ENCODE measurements around the gene ALPK3. TPM values are rescaled to one million over a fixed set of nuclear protein-coding genes. Genes with fewer than 3 reads are reported as not detected.

ALPK3 gene
- total and polyA plus RNA-seq, 4 experiments from 2014 or later, result 0.01 to 0.58 (median 0.26) TPM; not detected in 1

- ChIA-PET POLR2A (ENCODE audit: partially characterized antibody) (no interaction called here), CTCF (ENCODE audit: partially characterized antibody) (interaction anchor here (0.7 to 2.7 kb wide), 4 partner anchors 9 to 198 kb away, joined by 3 to 10 read pairs (median 4); partner anchors contain the start of gene NMB)
- H3K27me3 Mint-ChIP-seq, result no peaks in the 10 kb centered on the region
- peaks cover 0 to 33% (median 19%) of the 10 kb centered on the region in 8 donors for H3K9me3 Mint-ChIP-seq
- H3K27ac Mint-ChIP-seq, result no peak overlapping the region
- H3K4me1 Mint-ChIP-seq, result no peaks in the 10 kb centered on the region
- H3K4me1 ChIP-seq (ENCODE audit: insufficient read depth, low read length), result no peaks in the 10 kb centered on the region
- H3K36me3 Mint-ChIP-seq, result peaks cover 2 to 12% of the 10 kb centered on the region in 2 donors
- no peak overlapping the region for H3K4me3 ChIP-seq (ENCODE audit: low read length in 2 of 2)
- H3K27me3 ChIP-seq (ENCODE audit: insufficient read depth, low read length), result no peaks in the 10 kb centered on the region
- H3K9me3 ChIP-seq (ENCODE audit: control insufficient read depth in 1 of 2, low read length in 2 of 2), result no peaks in the 10 kb centered on the region
- no peaks in the 10 kb centered on the region for H3K36me3 ChIP-seq (ENCODE audit: insufficient read depth, low read length)
- intact Hi-C loops (cut with micrococcal nuclease), result no loop called here
- H3K27ac ChIP-seq (ENCODE audit: low read depth, low read length), result no peak overlapping the region
- no peak for DNase-seq
- H3K4me3 Mint-ChIP-seq, result no peak overlapping the region
These were observed 29.1 kb downstream of the ALPK3 start for GRCh38 chr15:84846269-84846668.

DNA sequence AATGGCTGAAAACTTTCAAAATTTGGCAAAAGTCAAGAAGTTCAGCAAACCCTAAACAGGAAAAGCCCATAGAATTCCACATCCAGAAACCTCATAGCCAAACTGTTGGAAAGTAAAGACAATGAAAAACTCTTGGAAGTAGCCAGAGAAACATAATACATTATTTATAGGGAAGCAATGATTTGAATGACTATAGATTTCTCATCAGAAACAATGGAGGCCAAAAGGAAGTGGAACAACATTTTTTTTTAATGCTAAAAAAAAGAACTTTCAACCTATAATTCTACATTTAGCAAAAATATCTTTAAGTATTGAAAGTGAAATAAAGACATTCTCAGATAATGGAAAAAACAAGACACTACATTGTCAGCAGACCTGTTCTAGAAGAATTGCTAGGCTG is 30.2 kb downstream of the ALPK3 start:
- H3K4me1 Mint-ChIP-seq, result no peaks in the 10 kb centered on the region
- no peaks in the 10 kb centered on the region for H3K27me3 Mint-ChIP-seq
- intact Hi-C loops (cut with micrococcal nuclease), result no loop called here
- Histone ChIP-seq H3K27ac (ENCODE audit: low read depth, low read length) (no peak overlapping the region), H3K4me1 (ENCODE audit: insufficient read depth, low read length) (no peaks in the 10 kb centered on the region), H3K36me3 (ENCODE audit: insufficient read depth, low read length) (no peaks in the 10 kb centered on the region), H3K27me3 (ENCODE audit: insufficient read depth, low read length) (no peaks in the 10 kb centered on the region), H3K9me3 (ENCODE audit: control insufficient read depth in 1 of 2, low read length in 2 of 2) (no peaks in the 10 kb centered on the region), H3K4me3 (ENCODE audit: low read length in 2 of 2) (no peak overlapping the region)
- H3K27ac Mint-ChIP-seq, result no peak overlapping the region
- POLR2A ChIA-PET (ENCODE audit: partially characterized antibody), result no interaction called here
- H3K9me3 Mint-ChIP-seq, result peaks cover 0 to 33% (median 19%) of the 10 kb centered on the region in 8 donors
- H3K4me3 Mint-ChIP-seq, result no peak overlapping the region
- CTCF ChIA-PET (ENCODE audit: partially characterized antibody), result interaction anchor here (1.0 kb wide), 1 partner anchor 10 kb away, joined by 3 read pairs; no protein-coding TSS in a partner anchor
- H3K36me3 Mint-ChIP-seq, result peaks cover 2 to 12% of the 10 kb centered on the region in 2 donors
- DNase-seq, result no peak

GRCh38 chr15:84852212-84852611 is 35.1 kb downstream of the ALPK3 start:
- H3K27me3 ChIP-seq (ENCODE audit: insufficient read depth, low read length), result no peaks in the 10 kb centered on the region
- H3K9me3 ChIP-seq (ENCODE audit: control insufficient read depth in 1 of 2, low read length in 2 of 2), result no peaks in the 10 kb centered on the region
- no peak overlapping the region for H3K27ac ChIP-seq (ENCODE audit: low read depth, low read length)
- intact Hi-C loops (cut with micrococcal nuclease), result no loop called here
- POLR2A ChIA-PET (ENCODE audit: partially characterized antibody), result no interaction called here
- H3K4me1 Mint-ChIP-seq, result no peaks in the 10 kb centered on the region
- CTCF ChIA-PET (ENCODE audit: partially characterized antibody), result no interaction called here
- no peaks in the 10 kb centered on the region for H3K27me3 Mint-ChIP-seq
- DNase-seq, result no peak
- H3K4me1 ChIP-seq (ENCODE audit: insufficient read depth, low read length), result no peaks in the 10 kb centered on the region
- H3K4me3 ChIP-seq (ENCODE audit: low read length in 2 of 2), result no peak overlapping the region
- peaks cover 0 to 4% of the 10 kb centered on the region in 2 donors for H3K36me3 Mint-ChIP-seq
- no peak overlapping the region for H3K27ac Mint-ChIP-seq
- H3K9me3 Mint-ChIP-seq, result peaks cover 0 to 15% (median 7%) of the 10 kb centered on the region in 8 donors
- no peak overlapping the region for H3K4me3 Mint-ChIP-seq
- H3K36me3 ChIP-seq (ENCODE audit: insufficient read depth, low read length), result no peaks in the 10 kb centered on the region

- no peaks in the 10 kb centered on the region for H3K9me3 Mint-ChIP-seq
- H3K36me3 Mint-ChIP-seq, result no peaks in the 10 kb centered on the region
- ChIA-PET POLR2A (ENCODE audit: partially characterized antibody) (no interaction called here), CTCF (ENCODE audit: partially characterized antibody) (no interaction called here)
- intact Hi-C loops (cut with micrococcal nuclease), result no loop called here
- no peaks in the 10 kb centered on the region for H3K4me1 Mint-ChIP-seq
- no peaks in the 10 kb centered on the region for H3K27me3 Mint-ChIP-seq
- H3K4me3 Mint-ChIP-seq, result no peak overlapping the region
- H3K27me3 ChIP-seq (ENCODE audit: insufficient read depth, low read length), result no peaks in the 10 kb centered on the region
- no peak overlapping the region for H3K27ac ChIP-seq (ENCODE audit: low read depth, low read length)
- no peaks in the 10 kb centered on the region for H3K36me3 ChIP-seq (ENCODE audit: insufficient read depth, low read length)
- peak overlapping the region in 1 of 7 donors; percentile 41 for H3K27ac Mint-ChIP-seq
- no peak for DNase-seq
- no peaks in the 10 kb centered on the region for H3K4me1 ChIP-seq (ENCODE audit: insufficient read depth, low read length)
- no peak overlapping the region for H3K4me3 ChIP-seq (ENCODE audit: low read length in 2 of 2)
- H3K9me3 ChIP-seq (ENCODE audit: control insufficient read depth in 1 of 2, low read length in 2 of 2), result no peaks in the 10 kb centered on the region
These were observed 38.0 kb downstream of the ALPK3 start for GRCh38 chr15:84855136-84855535.

DNA sequence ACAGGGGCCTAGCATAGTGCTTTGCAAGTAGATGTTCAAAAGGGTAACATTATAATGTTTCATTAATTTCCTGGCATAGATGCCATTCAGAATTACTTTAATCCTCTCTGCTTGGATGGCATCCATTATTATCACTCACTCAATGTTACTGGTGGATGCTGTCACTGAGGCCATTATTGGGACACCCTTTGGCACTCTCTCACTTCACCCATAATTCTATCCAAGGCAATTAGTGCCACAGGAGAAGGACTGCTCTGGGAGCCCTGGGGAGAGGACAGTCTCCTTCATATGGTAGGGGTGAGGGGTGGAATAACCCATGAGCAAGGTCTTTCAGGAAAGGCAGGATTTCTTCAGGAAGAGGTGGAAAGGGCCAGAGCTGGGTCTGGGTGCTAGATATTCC is 38.6 kb downstream of the ALPK3 start:
- no peak for DNase-seq
- H3K36me3 Mint-ChIP-seq, result no peaks in the 10 kb centered on the region
- no peaks in the 10 kb centered on the region for H3K9me3 Mint-ChIP-seq
- Histone ChIP-seq H3K36me3 (ENCODE audit: insufficient read depth, low read length) (no peaks in the 10 kb centered on the region), H3K9me3 (ENCODE audit: control insufficient read depth in 1 of 2, low read length in 2 of 2) (no peaks in the 10 kb centered on the region), H3K4me3 (ENCODE audit: low read length in 2 of 2) (no peak overlapping the region), H3K27ac (ENCODE audit: low read depth, low read length) (no peak overlapping the region), H3K4me1 (ENCODE audit: insufficient read depth, low read length) (no peaks in the 10 kb centered on the region), H3K27me3 (ENCODE audit: insufficient read depth, low read length) (no peaks in the 10 kb centered on the region)
- H3K4me1 Mint-ChIP-seq, result no peaks in the 10 kb centered on the region
- ChIA-PET POLR2A (ENCODE audit: partially characterized antibody) (no interaction called here), CTCF (ENCODE audit: partially characterized antibody) (no interaction called here)
- H3K27ac Mint-ChIP-seq, result peak overlapping the region in 1 of 7 donors; percentile 1
- no peaks in the 10 kb centered on the region for H3K27me3 Mint-ChIP-seq
- no peak overlapping the region for H3K4me3 Mint-ChIP-seq
- intact Hi-C loops (cut with micrococcal nuclease), result no loop called here

DNA sequence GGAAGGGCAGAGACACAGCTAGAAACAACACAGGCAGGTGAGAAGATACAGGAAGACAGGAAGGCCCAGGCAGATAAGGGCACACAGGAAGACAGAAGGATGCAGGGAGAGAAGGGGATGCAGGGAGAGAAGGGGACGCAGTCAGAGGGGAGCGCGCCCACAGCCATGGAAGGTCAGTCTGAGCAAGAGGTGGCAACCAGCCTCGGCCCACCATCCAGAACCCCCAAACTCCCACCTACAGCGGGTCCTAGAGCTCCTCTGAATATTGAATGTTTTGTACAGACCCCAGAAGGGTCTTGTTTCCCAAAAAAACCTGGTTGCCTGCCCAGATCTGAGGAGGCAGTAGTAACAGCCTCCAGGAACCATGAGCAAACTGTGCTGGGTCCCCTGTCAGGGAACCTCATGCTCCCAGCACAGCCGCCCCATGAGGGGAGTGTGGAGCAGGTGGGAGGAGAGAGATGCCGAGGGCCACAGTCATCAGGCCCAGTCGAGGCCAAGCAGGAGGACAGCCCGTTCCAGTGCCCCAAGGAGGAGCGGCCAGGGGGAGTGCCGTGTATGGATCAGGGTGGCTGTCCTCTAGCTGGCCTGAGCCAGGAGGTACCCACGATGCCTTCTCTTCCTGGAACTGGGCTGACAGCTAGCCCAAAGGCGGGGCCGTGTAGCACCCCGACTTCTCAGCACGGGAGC is 39.7 kb downstream of the ALPK3 start:
- H3K4me1 ChIP-seq (ENCODE audit: insufficient read depth, low read length), result no peaks in the 10 kb centered on the region
- POLR2A ChIA-PET (ENCODE audit: partially characterized antibody), result no interaction called here
- no peak for DNase-seq
- Mint-ChIP-seq H3K4me1 (no peaks in the 10 kb centered on the region), H3K4me3 (no peak overlapping the region), H3K27ac (peak overlapping the region in 2 of 7 donors; percentile 6 to 24), H3K36me3 (no peaks in the 10 kb centered on the region), H3K9me3 (no peaks in the 10 kb centered on the region), H3K27me3 (no peaks in the 10 kb centered on the region)
- CTCF ChIA-PET (ENCODE audit: partially characterized antibody), result no interaction called here
- no peaks in the 10 kb centered on the region for H3K9me3 ChIP-seq (ENCODE audit: control insufficient read depth in 1 of 2, low read length in 2 of 2)
- H3K36me3 ChIP-seq (ENCODE audit: insufficient read depth, low read length), result no peaks in the 10 kb centered on the region
- no peaks in the 10 kb centered on the region for H3K27me3 ChIP-seq (ENCODE audit: insufficient read depth, low read length)
- no peak overlapping the region for H3K4me3 ChIP-seq (ENCODE audit: low read length in 2 of 2)
- H3K27ac ChIP-seq (ENCODE audit: low read depth, low read length), result no peak overlapping the region
- intact Hi-C loops (cut with micrococcal nuclease), result no loop called here

DNA sequence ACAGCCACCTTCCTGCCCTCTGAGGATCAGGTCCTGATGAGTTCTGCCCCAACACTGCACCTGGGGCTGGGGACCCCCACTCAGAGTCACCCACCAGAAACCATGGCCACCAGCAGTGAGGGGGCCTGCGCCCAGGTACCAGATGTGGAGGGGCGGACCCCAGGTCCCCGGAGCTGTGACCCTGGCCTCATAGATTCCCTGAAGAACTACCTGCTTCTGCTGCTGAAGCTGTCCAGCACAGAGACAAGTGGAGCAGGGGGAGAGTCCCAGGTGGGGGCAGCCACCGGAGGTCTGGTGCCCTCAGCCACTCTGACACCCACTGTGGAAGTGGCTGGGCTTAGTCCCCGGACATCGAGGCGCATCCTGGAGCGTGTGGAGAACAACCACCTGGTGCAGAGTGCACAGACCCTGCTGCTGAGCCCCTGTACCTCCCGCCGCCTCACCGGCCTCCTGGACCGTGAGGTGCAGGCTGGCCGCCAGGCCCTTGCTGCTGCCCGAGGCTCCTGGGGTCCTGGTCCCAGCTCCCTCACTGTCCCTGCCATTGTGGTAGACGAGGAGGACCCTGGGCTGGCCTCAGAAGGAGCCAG is 40.4 kb downstream of the ALPK3 start:
- H3K27me3 Mint-ChIP-seq, result no peaks in the 10 kb centered on the region
- no peak for DNase-seq
- no peaks in the 10 kb centered on the region for H3K36me3 Mint-ChIP-seq
- ChIA-PET CTCF (ENCODE audit: partially characterized antibody) (no interaction called here), POLR2A (ENCODE audit: partially characterized antibody) (no interaction called here)
- H3K27ac Mint-ChIP-seq, result no peak overlapping the region
- H3K4me3 Mint-ChIP-seq, result no peak overlapping the region
- no peak overlapping the region for H3K4me3 ChIP-seq (ENCODE audit: low read length in 2 of 2)
- intact Hi-C loops (cut with micrococcal nuclease), result no loop called here
- no peaks in the 10 kb centered on the region for H3K27me3 ChIP-seq (ENCODE audit: insufficient read depth, low read length)
- no peak overlapping the region for H3K27ac ChIP-seq (ENCODE audit: low read depth, low read length)
- H3K36me3 ChIP-seq (ENCODE audit: insufficient read depth, low read length), result no peaks in the 10 kb centered on the region
- no peaks in the 10 kb centered on the region for H3K9me3 ChIP-seq (ENCODE audit: control insufficient read depth in 1 of 2, low read length in 2 of 2)
- H3K4me1 ChIP-seq (ENCODE audit: insufficient read depth, low read length), result no peaks in the 10 kb centered on the region
- H3K4me1 Mint-ChIP-seq, result no peaks in the 10 kb centered on the region
- H3K9me3 Mint-ChIP-seq, result no peaks in the 10 kb centered on the region
